C4-2B (cell line): ENCODE results near the gene CRISPLD2.

Experiments
- CTCF ChIP-seq: fragments of 450-650 bp; conservative IDR thresholded peaks from 2 replicates; pipeline ENCODE4 v1.5.1; 2017; ENCODE audit warnings: mild to moderate bottlenecking
- ZFX ChIP-seq: fragments of 450-650 bp; IDR thresholded peaks from 2 replicates; pipeline ENCODE4 v1.6.1; 2017

- TF ChIP-seq CTCF = no peak
- no peak for TF ChIP-seq ZFX
Observed at GRCh38 chr16:84804326-84804725, 15.5 kb upstream of the CRISPLD2 start.
